Measurements from ENCODE around the gene EMID1.

EMID1 gene

GRCh38 chr22:29205594-29206371 lies at the start of gene EMID1:
EMID1 (plus strand) TSS chr22:29205896; CDS start chr22:29206039, 143 bp downstream.
- no peak for DNase-seq (ENCODE audit: low read depth in 2 of 2)

GRCh38 chr22:29155966-29156365 lies 49.7 kb upstream of the EMID1 start:
- no peak for DNase-seq (ENCODE audit: low read depth in 2 of 2)

GRCh38 chr22:29156507-29156906 lies 49.2 kb upstream of the EMID1 start:
- DNase-seq (ENCODE audit: low read depth in 2 of 2): no peak

DNA sequence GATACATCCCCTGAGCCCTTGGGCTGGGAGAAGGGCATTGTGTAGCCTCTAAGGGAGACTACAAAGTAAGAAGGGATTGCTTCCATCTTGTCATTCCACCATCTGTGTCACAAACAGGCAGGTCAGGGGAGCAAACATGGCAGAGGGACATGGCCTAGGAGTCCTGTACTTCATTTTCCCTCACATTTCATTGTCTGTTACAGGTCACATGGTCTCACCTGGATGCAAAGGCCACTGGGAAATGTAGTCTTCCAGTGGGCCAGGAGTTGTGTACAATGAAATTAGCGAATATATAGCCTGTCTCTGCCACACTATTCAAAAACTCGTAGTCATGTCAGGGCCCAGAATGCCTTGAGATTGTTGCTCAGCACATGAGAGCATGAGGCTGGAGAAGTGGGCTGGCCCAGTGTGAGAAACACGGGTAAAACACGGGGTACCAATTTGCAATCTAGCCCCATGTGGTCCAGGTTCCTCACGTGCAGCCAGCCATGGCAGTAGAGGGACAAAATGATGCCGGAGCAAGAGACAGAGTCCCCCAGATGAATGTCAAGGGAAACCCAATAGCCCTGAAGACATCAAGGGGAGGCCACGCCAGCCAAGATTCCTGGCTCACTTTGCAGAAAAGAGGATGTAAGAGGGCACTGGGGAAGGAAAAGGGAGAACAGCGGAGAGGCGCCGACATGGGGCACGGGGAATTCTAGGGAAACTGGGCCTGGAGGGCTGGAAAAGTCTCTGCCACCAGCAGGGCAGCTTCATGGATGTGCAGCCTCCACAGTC lies 47.7 kb upstream of the EMID1 start:
- no peak for DNase-seq (ENCODE audit: low read depth in 2 of 2)

DNA sequence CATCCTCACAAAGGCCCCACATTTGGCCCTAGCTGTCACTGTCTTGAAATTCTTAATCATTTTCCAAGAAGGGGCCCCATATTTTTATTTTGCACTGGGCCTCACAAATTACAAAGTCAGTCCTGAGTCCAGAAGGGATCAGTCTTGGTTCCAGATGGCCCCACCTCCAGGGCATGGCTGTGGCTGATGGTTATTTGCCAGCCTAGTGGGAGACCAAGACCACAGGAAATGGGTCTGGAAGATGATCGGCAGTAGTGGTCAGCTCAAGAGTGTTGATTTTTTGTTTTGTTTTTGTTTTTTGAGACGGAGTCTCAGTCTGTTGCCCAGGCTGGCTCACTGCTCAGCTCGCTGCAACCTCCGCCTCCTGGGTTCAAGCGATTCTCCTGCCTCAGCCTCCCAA lies 47.1 kb upstream of the EMID1 start:
- no peak for DNase-seq (ENCODE audit: low read depth in 2 of 2)

GRCh38 chr22:29163808-29164207 lies 41.9 kb upstream of the EMID1 start:
- no peak for DNase-seq (ENCODE audit: low read depth in 2 of 2)

DNA sequence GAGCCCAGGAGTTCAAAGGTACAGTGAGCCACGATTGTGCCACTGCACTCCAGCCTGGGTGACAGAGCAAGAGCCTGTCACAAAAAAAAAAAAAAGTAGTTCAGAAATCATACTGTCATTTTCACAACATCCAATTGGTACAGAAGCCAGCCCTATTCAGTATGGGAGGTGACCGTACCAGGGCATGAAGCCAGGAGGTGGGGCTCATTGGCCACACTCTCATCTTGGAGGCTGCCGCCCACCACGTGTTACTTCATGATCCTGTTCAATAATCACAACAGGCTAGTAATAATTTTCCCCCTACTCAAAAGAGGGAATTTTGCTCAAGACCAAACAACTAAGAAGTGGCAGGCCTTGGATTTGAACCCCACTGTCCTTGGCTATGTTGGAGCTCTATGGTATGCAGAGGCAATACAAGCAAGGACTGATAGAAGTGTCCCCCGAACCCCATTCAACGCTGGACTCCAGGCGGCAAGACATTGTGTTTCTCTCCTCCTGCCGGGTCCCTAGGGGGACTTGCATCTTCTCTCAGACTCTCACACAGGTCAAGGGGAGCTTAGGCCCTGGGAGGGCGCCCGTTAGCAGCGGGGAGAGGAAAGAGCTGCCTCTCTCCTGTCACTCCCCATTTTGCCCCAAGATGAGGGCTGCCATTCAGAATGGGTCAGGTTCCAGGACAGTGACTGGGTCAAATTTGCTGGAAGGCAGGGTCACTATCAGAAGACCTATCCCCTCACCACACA lies 40.2 kb upstream of the EMID1 start:
- no peak for DNase-seq (ENCODE audit: low read depth in 2 of 2)

GRCh38 chr22:29166180-29166579 lies 39.5 kb upstream of the EMID1 start:
- no peak for DNase-seq (ENCODE audit: low read depth in 2 of 2)

GRCh38 chr22:29167032-29167911 lies 38.4 kb upstream of the EMID1 start:
- no peak for DNase-seq (ENCODE audit: low read depth in 2 of 2)

- DNase-seq (ENCODE audit: low read depth in 2 of 2): no peak
Measured at GRCh38 chr22:29171721-29172120, 34.0 kb upstream of the EMID1 start.

GRCh38 chr22:29172216-29172615 lies 33.5 kb upstream of the EMID1 start:
- no peak for DNase-seq (ENCODE audit: low read depth in 2 of 2)

DNA sequence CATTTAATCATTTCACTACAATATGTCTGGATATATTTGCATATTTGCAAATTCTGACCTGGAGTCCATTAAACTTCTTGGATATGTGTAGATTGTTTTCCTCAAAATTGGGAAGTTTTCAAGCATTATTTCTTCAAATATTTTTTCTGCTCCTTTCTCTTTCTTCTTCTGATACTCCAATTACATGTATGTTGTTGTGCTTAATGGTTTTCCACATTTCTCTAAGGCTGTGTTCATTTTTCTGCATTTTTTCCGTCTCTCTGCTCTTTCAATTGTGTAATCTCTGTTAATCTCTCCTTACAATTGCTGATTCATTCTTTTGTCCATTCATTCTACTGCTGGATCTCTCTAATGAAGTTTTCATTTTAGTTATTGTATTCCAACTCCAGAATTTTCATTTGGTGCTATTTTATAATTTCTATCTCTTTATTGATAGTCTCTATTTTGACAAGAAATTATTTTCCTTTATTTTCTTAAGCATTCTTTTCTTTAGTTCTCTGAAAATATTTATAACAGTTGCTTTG lies 30.3 kb upstream of the EMID1 start:
- DNase-seq (ENCODE audit: low read depth in 2 of 2): no peak

DNA sequence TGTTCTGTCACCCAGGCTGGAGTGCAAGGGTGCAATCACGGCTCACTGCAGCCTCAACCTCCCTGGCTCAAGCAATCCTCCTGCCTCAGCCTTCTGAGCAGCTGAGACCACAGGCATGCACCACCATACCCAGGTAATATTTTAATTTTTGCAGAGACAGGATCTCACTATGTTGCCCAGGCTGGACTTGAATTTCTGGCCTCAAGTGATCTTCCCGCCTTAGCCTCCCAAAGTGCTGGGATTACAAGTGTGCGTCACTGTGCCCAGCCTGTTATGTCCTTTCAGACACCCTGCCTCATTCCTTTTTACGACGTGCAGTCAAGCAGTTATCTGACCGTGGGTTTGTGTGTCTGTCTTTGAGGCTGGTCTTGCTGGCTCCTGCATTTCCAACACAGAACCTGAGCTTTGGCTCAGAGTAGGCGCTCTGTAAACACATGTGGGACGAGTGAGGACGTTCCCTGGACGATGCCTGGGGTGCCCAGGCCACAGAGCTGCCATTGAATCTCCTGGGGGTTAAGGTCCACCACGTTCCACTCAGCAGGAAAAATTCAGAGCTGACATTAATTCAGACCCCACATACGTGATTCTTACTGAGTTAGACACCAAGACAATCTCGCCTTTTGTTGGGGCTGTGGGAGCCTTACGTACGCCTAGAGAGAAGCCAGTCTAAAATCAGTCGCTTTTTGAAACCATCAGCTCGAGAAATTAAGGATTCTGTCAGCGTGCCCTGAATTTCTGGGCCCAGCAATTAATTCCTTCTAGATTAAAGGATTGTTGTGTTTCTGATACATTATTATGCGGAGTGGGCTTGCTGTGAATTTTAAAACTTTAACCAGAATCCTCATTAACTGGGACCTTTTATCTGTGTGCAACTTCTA lies 21.5 kb upstream of the EMID1 start:
- DNase-seq (ENCODE audit: low read depth in 2 of 2): no peak

- no peak for DNase-seq (ENCODE audit: low read depth in 2 of 2)
Measured at GRCh38 chr22:29184849-29185490, 20.7 kb upstream of the EMID1 start.

GRCh38 chr22:29186302-29186701 lies 19.4 kb upstream of the EMID1 start:
- no peak for DNase-seq (ENCODE audit: low read depth in 2 of 2)

- DNase-seq (ENCODE audit: low read depth in 2 of 2): no peak
Measured at GRCh38 chr22:29187831-29188230, 17.9 kb upstream of the EMID1 start.

DNA sequence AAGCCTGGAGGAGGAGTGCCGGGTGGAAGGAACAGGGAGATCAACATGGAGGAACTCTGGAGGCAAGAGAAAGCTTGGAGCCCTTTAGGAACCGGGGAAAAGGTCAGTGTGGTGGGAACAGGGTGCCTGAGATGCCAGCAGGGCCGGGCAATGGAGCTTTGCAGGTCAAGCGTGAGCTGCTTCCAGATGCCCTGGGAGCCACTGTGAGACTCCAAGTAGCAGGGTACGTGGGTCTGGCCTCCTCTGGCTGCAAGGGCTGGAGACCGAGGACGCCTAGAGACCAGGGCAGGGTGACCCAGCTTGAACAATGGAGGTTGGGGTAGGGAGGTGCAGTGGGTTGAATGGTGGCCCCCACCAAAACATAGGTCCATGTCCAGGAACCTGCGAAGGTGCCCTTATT lies 15.6 kb upstream of the EMID1 start:
- DNase-seq (ENCODE audit: low read depth in 2 of 2): no peak

DNA sequence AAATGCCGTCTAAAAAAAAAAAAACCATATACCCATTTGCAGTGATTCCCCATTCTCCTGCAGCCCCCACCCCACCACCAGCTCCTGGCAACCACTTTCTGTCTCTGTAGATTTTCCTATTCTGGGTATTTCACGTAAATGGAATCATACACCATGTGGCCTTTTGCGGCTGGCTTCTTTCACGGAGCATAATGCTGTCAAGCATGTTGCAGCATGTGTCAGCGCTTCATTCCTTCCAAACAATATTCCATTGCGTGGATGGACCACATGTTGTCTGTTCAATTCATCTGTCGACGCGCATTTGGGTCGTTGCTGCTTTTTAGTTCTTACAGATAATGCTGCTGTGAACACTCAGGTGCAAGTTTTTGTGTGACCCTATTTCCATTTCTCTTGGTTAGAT lies 14.8 kb upstream of the EMID1 start:
- DNase-seq (ENCODE audit: low read depth in 2 of 2): peak in 1 of 2 experiments; percentile 5

DNA sequence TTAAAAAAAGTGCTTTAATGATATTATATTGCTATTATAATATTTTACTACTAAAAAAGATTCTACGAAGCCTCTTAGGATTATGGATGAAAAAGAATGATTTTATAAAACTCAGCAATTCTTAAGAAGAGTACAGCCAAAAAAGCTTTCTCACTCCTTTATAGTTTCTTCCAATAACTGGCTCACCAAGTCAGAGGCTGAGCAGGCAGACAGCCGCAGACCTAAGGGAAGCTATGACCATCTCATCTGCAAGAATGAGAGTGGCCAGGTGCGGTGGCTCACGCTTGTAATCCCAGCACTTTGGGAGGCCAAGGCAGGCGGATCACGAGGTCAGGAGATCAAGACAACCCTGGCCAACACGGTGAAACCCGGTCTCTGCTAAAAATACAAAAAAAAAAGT lies 12.7 kb upstream of the EMID1 start:
- no peak for DNase-seq (ENCODE audit: low read depth in 2 of 2)

GRCh38 chr22:29194184-29194583 lies 11.5 kb upstream of the EMID1 start:
- no peak for DNase-seq (ENCODE audit: low read depth in 2 of 2)
